Osteoblast (primary cell): ENCODE measurements around the gene GNB5. TPM values are rescaled to one million over a fixed set of nuclear protein-coding genes. Genes with fewer than 3 reads are reported as not detected.

Experiments
- DNase-seq: peaks from one replicate; pipeline ENCODE4 v3.0.0; 2011; ENCODE audit warnings: low spot score, mixed read lengths; ENCODE audit not compliant: insufficient read length; ENCODE audit errors: missing footprints
- H2AFZ ChIP-seq: 2 replicates; pipeline ENCODE4 v1.6.0; 2011; ENCODE audit warnings: mild to moderate bottlenecking, low read length
- H3K27ac ChIP-seq: 2 replicates; pipeline ENCODE4 v1.5.1; 2011; ENCODE audit warnings: mild to moderate bottlenecking, low read depth, low read length, moderate library complexity
- H3K27me3 ChIP-seq: 2 replicates; pipeline ENCODE4 v1.6.0; 2012; ENCODE audit warnings: mild to moderate bottlenecking, control low read depth, inconsistent platforms, low read length, moderate library complexity; ENCODE audit not compliant: insufficient read depth
- H3K36me3 ChIP-seq: 2 replicates; pipeline ENCODE4 v1.5.1; 2011; ENCODE audit warnings: mild to moderate bottlenecking, low read length, control low read depth, moderate library complexity; ENCODE audit not compliant: insufficient read depth
- H3K4me1 ChIP-seq: 2 replicates; pipeline ENCODE4 v1.5.1; 2011; ENCODE audit warnings: mild to moderate bottlenecking, low read length, control low read depth, moderate library complexity; ENCODE audit not compliant: insufficient read depth
- H3K4me2 ChIP-seq: 2 replicates; pipeline ENCODE4 v1.6.0; 2011; ENCODE audit warnings: mild to moderate bottlenecking, low read length; ENCODE audit not compliant: insufficient read depth
- H3K4me3 ChIP-seq: fragments of 200-600 bp; sonication (generic); 3 replicates; pipeline ENCODE4 v1.5.1; 2012; ENCODE audit warnings: mild to moderate bottlenecking, low read length, inconsistent platforms; ENCODE audit not compliant: insufficient read depth
- H3K79me2 ChIP-seq: 2 replicates; pipeline ENCODE4 v1.6.0; 2012; ENCODE audit warnings: mild to moderate bottlenecking, low read length, control low read depth, inconsistent platforms; ENCODE audit not compliant: insufficient read depth
- H3K9me3 ChIP-seq: 2 replicates; pipeline ENCODE4 v1.5.1; 2011; ENCODE audit warnings: low read depth, low read length, control low read depth
- H4K20me1 ChIP-seq: 2 replicates; pipeline ENCODE4 v1.6.0; 2012; ENCODE audit warnings: mild to moderate bottlenecking, low read length, control low read depth; ENCODE audit not compliant: insufficient read depth
- total RNA-seq: library from RNA; depleted of rRNA; stranded (reverse); fragments of >200 nt; gene quantifications from 2 replicates; pipeline ENCODE4 v1.2.3, GENCODE V29; 2012
- TF ChIP-seq, protein P1 (sequence below): IDR thresholded peaks from 2 replicates; pipeline ENCODE4 v1.5.1; 2011; ENCODE audit warnings: mild to moderate bottlenecking, low read depth, low read length, moderate library complexity; ENCODE audit errors: extremely low read depth

Gene GNB5
- total RNA-seq, 1 donor: 26.4 TPM

DNA sequence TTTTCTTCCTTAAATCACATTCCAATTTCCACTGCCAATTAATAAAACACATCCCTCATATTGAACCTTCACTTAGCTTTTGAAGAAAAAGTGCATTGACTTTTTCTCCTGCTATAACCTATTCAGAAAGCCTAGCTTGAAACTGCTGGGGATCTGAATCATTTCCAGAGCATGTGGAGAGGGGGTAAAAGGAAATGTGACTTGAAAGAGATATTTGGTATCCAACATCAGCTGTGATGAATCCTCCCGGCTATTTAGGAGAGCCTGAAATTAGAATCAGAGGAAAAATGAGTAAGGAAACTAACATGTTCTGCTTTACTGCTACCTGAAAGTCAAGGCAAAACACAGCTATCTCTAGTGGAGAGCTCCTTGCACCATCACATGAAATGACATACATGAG, 2.6 kb upstream of the GNB5 start:
- DNase-seq: no peak
- TF ChIP-seq, protein P1, sequence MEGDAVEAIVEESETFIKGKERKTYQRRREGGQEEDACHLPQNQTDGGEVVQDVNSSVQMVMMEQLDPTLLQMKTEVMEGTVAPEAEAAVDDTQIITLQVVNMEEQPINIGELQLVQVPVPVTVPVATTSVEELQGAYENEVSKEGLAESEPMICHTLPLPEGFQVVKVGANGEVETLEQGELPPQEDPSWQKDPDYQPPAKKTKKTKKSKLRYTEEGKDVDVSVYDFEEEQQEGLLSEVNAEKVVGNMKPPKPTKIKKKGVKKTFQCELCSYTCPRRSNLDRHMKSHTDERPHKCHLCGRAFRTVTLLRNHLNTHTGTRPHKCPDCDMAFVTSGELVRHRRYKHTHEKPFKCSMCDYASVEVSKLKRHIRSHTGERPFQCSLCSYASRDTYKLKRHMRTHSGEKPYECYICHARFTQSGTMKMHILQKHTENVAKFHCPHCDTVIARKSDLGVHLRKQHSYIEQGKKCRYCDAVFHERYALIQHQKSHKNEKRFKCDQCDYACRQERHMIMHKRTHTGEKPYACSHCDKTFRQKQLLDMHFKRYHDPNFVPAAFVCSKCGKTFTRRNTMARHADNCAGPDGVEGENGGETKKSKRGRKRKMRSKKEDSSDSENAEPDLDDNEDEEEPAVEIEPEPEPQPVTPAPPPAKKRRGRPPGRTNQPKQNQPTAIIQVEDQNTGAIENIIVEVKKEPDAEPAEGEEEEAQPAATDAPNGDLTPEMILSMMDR: no peak
- H3K4me1 ChIP-seq: no peaks in the 10 kb centered on the region
- no peak overlapping the region for H3K4me3 ChIP-seq
- H4K20me1 ChIP-seq: no peaks in the 10 kb centered on the region
- H3K27ac ChIP-seq: no peak overlapping the region
- no peak overlapping the region for H2AFZ ChIP-seq
- no peaks in the 10 kb centered on the region for H3K36me3 ChIP-seq
- H3K9me3 ChIP-seq: no peaks in the 10 kb centered on the region
- no peak overlapping the region for H3K4me2 ChIP-seq
- H3K27me3 ChIP-seq: peaks cover 4% of the 10 kb centered on the region
- no peaks in the 10 kb centered on the region for H3K79me2 ChIP-seq

DNA sequence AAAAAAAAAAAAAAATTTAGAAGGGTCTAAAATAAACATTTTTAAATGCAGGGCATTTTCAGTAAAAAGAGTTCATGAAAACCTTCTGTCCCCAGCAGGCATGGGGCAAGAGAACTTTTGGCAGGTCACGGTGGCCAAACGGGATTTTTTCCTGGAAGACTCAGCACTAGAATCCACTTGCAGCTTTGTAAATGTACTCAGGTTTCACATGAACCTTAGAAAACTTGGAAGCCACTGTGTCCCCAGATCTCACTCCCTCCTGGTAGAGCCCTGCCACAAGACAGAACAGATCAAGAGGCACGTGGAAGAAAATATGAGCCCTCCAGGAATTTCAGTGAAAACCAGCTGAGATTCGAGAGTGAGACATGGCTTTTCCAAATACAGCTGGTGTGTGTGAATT, 2.1 kb upstream of the GNB5 start:
- TF ChIP-seq, protein P1: no peak
- H3K4me1 ChIP-seq: no peaks in the 10 kb centered on the region
- H3K9me3 ChIP-seq: no peaks in the 10 kb centered on the region
- no peak for DNase-seq
- H3K79me2 ChIP-seq: no peaks in the 10 kb centered on the region
- H2AFZ ChIP-seq: no peak overlapping the region
- H3K4me3 ChIP-seq: no peak overlapping the region
- H3K27me3 ChIP-seq: peaks cover 4% of the 10 kb centered on the region
- no peaks in the 10 kb centered on the region for H4K20me1 ChIP-seq
- no peak overlapping the region for H3K27ac ChIP-seq
- H3K4me2 ChIP-seq: no peak overlapping the region
- no peaks in the 10 kb centered on the region for H3K36me3 ChIP-seq

DNA sequence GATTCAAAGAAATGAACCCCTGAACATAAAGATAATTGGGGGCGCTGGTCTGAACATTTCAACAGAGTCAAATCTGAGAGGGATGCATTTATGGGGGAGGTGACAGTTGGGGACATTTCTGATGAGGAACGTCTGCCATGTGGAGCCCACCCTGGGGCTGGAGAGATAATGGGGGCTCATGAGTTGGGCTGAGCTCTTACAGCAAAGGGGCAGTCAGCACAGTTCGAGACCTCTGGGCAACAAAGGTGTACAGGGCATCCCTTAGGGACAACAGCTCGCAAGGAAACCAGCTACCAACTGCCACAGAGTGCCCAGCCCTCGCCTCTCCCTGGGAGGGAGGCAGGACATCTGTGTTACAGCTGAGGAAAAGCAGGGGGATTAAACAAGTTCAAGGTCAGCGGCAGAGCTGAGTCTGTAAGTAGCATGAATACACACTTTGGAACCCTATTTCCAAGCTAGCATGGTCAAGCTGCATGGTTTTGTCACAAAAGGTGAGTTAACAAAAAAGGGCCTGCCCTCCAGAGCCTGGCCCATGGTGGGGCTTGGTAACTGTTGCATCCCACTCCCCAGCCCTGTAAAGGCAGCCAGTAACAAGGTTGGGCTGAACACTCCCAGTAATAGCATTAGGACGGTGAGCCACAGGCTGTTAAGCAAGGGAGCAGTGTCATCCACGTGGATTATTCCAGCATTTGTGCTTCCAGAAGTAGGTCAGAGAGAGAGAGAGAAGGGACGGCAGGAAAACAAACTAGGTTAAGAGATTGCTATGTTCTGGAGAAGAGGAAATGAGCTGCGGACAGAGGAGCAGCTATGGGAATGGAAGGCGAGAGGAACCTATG, 4.3 kb downstream of the GNB5 start:
- Histone ChIP-seq H2AFZ (no peak overlapping the region), H3K4me3 (no peak overlapping the region), H3K36me3 (no peaks in the 10 kb centered on the region), H3K79me2 (no peaks in the 10 kb centered on the region), H3K4me1 (no peaks in the 10 kb centered on the region), H3K27ac (no peak overlapping the region), H3K9me3 (no peaks in the 10 kb centered on the region), H3K27me3 (no peaks in the 10 kb centered on the region), H3K4me2 (no peak overlapping the region), H4K20me1 (no peaks in the 10 kb centered on the region)
- no peak for DNase-seq
- TF ChIP-seq, protein P1: no peak

DNA sequence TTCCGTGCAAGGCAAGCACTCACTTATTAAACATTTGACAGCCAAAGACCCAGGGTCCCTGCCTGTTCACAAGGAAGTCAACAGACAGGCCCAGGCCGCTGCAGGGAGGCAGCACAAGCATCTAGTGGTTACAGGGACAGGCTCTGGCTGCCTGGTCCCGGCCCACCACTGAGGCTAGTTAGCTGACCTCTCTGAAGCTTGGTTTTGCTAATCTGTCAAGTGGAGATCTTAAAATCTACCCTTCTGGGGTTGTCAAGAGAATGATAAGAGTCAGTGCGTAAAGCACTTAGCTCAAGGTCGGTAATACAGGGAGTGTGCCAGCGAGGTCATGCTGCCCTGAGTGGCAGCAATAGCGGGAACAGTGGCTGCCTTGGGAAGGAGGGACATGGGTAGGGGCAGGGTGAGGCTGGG, 6.0 kb downstream of the GNB5 start:
- Histone ChIP-seq H3K27me3 (no peaks in the 10 kb centered on the region), H3K4me2 (no peak overlapping the region), H3K27ac (no peak overlapping the region), H3K36me3 (no peaks in the 10 kb centered on the region), H3K79me2 (no peaks in the 10 kb centered on the region), H3K4me3 (no peak overlapping the region), H2AFZ (no peak overlapping the region), H4K20me1 (no peaks in the 10 kb centered on the region), H3K4me1 (peaks cover 5% of the 10 kb centered on the region), H3K9me3 (no peaks in the 10 kb centered on the region)
- no peak for DNase-seq
- TF ChIP-seq, protein P1: no peak
